Measurements from ENCODE around the gene SULF2.

DNA sequence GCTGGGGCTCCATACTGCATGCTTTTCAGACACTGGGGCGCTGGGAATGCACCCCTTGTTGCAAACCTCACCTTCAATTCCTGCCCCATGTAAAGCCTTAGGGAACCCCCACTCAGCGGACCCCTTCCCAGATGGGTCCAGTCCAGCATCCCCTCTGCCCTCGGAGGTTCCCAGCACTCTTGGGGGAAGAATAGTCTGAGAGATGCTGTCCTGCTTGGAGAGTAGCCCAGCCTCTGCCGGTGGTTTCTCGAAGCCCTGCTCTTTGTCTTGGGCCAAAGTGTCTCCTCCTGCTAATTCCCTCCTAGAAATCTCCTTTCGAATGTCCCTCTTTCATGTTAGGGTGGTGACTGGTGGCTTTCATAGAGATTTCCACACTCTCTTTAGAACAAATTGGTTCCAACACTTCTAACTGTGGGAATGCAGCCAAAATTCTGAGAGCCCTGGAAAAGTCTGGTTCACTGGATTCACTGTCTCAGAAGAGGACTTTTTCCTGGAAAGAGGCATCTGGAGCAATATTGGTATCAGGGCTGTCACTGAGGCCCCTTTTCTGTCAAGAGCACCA lies 24.9 kb upstream of the SULF2 start:
- TF ChIP-seq, protein P1, sequence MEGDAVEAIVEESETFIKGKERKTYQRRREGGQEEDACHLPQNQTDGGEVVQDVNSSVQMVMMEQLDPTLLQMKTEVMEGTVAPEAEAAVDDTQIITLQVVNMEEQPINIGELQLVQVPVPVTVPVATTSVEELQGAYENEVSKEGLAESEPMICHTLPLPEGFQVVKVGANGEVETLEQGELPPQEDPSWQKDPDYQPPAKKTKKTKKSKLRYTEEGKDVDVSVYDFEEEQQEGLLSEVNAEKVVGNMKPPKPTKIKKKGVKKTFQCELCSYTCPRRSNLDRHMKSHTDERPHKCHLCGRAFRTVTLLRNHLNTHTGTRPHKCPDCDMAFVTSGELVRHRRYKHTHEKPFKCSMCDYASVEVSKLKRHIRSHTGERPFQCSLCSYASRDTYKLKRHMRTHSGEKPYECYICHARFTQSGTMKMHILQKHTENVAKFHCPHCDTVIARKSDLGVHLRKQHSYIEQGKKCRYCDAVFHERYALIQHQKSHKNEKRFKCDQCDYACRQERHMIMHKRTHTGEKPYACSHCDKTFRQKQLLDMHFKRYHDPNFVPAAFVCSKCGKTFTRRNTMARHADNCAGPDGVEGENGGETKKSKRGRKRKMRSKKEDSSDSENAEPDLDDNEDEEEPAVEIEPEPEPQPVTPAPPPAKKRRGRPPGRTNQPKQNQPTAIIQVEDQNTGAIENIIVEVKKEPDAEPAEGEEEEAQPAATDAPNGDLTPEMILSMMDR (conservative IDR thresholded peaks at IDR 0.05) = no peak
- TF ChIP-seq EZH2 (IDR thresholded peaks at IDR 0.05; ENCODE audit: low read depth) = no peak

Measured in PC-9 (cell line).